A673 (cell line): ENCODE results near the gene ZNF487.

Experiments used
- EZH2 ChIP-seq: fragments of 200-600 bp; sonication (generic); IDR thresholded peaks from 2 replicates; pipeline ENCODE4 v1.6.1; 2017; ENCODE audit warnings: borderline replicate concordance, low read depth, mild to moderate bottlenecking, mixed read lengths, antibody characterized with exemption, low read length; ENCODE audit not compliant: poor library complexity, severe bottlenecking
- TF ChIP-seq, protein P1 (sequence below): fragments of 300-800, 200-600 bp; sonication (generic); conservative IDR thresholded peaks from 2 replicates; pipeline ENCODE4 v1.5.1; 2017; ENCODE audit warnings: low read depth, mild to moderate bottlenecking, antibody characterized with exemption, low read length, moderate library complexity, mixed read lengths

DNA sequence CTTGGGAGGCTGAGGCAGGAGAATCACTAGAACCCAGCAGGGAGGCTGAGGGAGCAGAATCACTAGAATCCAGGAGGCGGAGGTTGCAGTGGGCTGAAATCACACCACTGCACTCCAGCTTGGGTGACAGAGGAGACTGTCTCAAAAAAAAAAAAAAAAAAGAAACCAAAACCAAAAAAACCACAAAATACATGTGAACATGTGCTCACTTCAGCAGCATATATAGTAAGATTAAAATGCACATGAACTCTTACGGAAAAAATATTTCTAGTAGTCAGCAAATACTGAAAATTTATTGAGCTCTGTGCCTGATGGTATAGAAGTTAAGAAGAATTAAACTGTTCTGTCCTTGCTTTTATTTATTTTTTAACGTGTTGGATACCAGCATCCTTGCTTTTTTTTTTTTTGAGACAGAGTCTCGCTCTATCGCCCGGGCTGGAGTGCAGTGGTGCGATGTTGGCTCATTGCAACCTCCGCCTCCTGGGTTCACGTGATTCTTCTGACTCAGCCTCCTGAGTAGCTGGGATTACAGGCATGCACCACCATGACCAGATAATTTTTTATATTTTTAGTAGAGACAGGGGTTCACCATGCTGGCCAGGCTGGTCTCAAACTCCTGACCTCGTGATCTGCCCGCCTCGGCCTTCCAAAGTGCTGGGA lies 9.6 kb upstream of the ZNF487 start:
- TF ChIP-seq, protein P1, sequence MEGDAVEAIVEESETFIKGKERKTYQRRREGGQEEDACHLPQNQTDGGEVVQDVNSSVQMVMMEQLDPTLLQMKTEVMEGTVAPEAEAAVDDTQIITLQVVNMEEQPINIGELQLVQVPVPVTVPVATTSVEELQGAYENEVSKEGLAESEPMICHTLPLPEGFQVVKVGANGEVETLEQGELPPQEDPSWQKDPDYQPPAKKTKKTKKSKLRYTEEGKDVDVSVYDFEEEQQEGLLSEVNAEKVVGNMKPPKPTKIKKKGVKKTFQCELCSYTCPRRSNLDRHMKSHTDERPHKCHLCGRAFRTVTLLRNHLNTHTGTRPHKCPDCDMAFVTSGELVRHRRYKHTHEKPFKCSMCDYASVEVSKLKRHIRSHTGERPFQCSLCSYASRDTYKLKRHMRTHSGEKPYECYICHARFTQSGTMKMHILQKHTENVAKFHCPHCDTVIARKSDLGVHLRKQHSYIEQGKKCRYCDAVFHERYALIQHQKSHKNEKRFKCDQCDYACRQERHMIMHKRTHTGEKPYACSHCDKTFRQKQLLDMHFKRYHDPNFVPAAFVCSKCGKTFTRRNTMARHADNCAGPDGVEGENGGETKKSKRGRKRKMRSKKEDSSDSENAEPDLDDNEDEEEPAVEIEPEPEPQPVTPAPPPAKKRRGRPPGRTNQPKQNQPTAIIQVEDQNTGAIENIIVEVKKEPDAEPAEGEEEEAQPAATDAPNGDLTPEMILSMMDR, result no peak
- no peak for TF ChIP-seq EZH2
